HG03060 (cell line): ENCODE data around the gene RIT2.
"Not testable (repeated sequence)": the region's sequence is repeated elsewhere in the genome, so short reads cannot be mapped to it uniquely, and the experiment has no call there.

Experiments used
- ATAC-seq: cut with Tn5 transposase; IDR thresholded peaks from one replicate; pipeline ENCODE4 v1.9.1; 2021; ENCODE audit warnings: low read depth, moderate number of reproducible peaks; ENCODE audit not compliant: unreplicated experiment

Gene RIT2

DNA sequence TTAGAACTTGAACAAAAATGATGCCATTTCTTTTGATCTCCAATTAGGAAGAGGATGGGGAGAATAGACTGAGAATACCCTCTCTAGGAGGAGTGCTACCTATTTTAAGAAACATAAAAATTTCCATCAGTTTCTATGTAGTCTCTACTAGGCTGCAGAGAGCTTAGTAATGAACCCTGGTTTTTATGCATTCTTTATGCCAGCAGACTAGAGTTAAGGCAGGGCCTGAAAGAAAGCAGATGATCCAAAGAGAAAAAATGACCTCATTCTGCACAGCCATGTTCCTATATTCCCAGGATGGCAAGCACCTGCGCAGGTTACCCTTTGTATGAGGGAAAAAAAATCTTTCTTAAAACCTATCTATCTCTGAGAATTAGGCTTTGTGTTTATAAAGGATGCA, 254.9 kb downstream of the RIT2 start:
- no peak for ATAC-seq

- ATAC-seq = no peak
Observed at GRCh38 chr18:42860011-42860410, 255.5 kb downstream of the RIT2 start.

DNA sequence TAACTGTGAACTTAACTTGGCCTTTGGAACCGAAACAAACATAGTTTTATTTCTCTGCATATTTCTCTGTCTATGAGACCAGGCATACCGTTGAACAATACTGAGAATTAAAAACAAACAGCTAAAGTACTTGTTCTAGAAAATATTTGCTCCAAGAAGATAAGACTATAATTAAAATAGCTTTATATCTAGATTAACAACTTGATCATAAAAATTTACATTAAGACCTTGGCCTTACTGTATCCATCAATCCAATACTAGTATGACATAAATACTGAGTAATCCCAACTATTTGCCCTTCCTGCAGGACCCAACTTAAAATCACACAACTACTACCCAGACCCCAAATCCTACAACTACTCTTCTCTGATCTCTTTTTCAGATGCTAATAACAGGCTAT, 260.9 kb downstream of the RIT2 start:
- no peak for ATAC-seq

DNA sequence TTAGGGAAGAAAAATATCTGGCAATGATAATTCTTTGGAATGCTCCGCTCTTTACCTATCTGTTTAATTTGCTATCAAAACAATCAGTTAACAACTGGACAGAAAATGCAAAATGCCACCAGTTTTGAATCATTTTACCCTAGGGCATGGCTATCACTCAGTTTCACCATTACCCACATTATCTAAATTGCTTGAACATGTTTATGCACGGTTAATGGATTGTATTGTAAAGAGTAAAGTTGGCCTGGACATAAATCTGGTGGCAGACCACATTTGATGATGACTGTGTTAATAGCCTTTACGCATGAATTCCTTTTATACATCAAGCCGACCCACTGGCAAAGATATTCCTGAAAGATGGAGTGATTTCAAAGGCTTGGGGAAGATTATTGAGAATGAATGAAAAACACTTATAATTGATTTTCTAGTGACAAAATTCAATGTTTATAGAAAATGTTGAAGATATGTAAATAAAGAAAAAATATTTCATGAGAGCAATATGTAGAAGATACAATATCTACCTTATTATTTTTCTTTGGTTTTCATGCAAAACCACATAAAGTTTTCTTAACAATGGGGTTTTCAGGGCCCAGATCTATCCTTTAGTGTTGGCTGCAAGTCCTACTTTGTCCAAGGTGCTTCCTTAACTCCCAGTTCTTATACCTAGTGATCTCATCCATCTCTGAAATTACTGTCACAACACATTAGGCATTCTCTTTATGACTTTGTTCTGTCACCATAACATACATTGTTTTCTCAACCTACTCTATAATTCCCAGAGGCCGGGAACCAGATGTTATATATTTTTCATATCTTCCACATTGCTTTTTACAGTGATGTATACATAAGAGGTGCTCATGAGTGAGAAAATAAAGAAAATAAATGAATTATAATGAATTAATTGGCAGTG, 265.1 kb downstream of the RIT2 start:
- ATAC-seq = no peak

DNA sequence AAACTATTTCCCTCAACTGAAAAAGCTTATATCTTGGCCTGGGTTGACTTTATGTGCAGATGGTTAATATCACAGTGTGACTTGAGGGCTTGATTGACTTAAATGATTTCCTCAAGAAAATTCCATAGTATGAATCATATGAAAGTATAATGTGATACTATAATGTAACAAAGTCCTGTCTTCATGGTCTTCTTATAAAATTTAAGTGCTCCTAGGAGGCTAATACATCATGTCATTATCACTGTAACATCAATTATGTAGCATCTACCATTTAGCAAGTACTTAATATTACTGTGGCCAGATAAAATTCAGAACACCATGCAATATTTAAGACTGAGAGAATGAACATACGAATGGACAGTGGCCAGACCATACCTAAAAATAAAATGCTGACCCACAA, 276.1 kb downstream of the RIT2 start:
- no peak for ATAC-seq

- no peak for ATAC-seq
Observed at GRCh38 chr18:42838546-42839145, 276.8 kb downstream of the RIT2 start.

DNA sequence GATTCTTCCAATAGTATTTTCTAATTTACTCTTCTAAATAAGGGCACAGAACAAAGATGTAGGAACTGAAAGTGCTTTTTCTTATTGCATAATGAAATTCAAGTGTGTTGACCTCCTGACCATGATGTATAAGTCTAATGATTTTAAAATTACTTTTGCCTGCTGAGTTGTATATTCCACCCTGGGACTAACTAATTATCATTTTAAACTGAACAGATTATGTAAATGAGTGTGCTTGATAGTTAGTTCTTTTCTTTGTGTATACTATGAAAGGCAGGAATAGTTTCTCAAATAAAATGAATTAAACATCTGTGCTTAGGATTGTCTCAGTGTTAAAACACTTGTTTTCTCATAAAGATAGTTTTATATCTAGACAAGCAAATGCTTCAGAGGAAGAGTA, 284.5 kb downstream of the RIT2 start:
- ATAC-seq = no peak

GRCh38 chr18:42828881-42829280, 286.6 kb downstream of the RIT2 start:
- ATAC-seq = no peak

GRCh38 chr18:42824178-42824577, 291.3 kb downstream of the RIT2 start:
- no peak for ATAC-seq

DNA sequence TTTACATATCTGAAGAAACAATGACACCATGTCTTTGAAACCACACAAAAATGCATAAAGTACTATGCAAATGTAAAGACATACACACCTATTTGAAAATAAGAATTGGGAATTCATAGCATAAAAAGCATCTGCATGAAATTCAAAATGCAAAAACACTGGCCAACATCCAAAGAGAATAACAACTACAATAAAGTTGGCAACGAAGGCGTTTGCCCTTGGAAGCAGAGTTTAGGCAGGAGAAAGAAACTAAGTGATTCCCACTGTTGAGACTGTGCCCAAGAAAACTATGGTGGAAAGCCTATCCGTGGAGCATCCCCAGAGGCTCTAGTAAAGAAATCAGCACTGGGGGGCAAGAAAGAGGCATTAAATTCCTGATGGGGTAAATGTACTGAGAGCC, 292.8 kb downstream of the RIT2 start:
- ATAC-seq = no peak

GRCh38 chr18:42821492-42821891, 294.0 kb downstream of the RIT2 start:
- ATAC-seq = no peak

DNA sequence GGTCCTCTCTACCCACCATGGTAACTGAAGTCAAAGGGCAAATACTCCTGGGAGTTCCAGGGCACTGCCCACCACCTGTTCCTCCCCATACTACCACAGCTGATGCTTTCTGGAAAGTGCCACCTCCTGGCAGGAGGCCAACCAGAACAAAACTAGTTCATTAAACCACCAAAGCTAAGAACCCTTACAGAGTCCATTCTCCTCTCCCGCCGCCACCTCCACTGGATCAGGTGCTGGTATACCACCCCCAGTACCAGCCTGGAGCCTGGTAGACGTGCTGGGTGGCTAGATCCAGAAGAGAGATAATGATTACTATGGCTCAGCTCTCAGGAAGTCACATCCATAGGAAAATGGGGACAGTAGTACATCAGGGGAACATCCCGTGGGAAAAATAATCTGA, 300.9 kb downstream of the RIT2 start:
- no peak for ATAC-seq

DNA sequence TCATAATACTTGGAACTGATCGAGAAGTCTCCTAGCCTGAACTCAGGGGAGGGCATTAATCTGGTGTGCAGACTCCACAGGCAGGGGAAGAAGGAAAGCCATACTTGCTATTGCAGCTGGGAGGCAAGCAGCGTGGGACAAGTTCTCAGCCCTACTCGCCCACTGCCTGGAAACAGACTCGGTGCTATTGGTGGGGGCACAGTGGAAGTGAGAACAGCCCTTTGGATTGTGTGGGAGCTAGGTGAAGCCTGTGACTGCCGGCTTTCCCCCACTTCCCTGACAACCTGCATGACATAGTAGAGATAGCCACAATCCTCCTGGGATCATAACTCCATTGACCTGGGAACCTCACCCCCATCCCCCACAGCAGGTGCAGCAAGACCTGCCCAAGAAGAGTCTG, 301.3 kb downstream of the RIT2 start:
- no peak for ATAC-seq

GRCh38 chr18:42813570-42813969, 301.9 kb downstream of the RIT2 start:
- ATAC-seq = no peak

GRCh38 chr18:42807887-42808286, 307.6 kb downstream of the RIT2 start:
- no peak for ATAC-seq

GRCh38 chr18:42801706-42802105, 313.8 kb downstream of the RIT2 start:
- ATAC-seq = no peak

DNA sequence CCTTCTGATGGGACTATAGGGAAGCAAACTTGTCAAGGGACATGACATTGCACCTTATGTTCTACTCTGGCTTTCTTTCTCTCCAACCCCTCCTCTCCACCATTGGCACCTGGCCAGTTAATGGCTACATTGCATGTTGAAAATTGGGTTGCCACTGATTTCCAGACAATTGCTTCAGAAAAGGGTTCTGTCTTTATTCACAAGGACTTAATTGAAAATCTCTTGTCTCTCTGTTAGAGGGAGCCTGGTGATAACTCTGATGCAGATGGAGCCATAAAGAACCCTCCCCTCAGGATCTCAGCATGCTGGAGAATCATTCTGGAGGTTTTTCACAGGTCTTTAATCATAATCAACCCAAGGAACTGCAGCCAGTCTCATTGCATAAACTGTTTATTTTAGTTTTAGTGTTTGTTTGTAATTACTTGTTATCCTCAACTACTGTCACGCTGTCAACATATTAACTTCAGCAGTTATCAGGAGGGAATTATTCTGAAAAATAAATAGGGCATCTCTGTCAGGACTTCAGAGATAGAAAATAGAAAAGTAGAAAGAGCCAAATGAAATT, 316.8 kb downstream of the RIT2 start:
- ATAC-seq = no peak

GRCh38 chr18:42795213-42795789, 320.2 kb downstream of the RIT2 start:
- not testable (repeated sequence) for ATAC-seq

GRCh38 chr18:42792731-42793130, 322.8 kb downstream of the RIT2 start:
- no peak for ATAC-seq

- ATAC-seq = no peak
Observed at GRCh38 chr18:42784632-42785031, 330.9 kb downstream of the RIT2 start.

DNA sequence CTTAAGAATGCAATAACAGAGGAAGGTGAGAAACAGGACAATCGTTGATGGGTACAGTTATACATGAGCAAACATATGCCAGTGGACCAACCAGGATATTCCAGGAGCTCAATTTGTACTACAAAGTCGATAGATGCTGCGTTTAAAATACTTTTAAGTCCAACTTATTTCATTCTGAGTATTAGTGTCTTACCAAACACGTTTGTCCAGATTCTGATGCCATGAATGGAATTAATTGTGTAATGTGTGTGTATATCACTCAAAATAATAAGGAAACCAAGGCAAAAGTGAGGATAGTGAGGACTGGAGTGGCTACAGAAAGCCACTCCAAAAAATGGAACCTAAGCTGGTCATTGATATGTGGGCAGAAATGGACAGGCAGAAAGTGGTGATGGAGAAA, 332.6 kb downstream of the RIT2 start:
- no peak for ATAC-seq
